GM21717 (cell line): Measurements from ENCODE around the gene ABCB8.
"Not testable (repeated sequence)": the region's sequence is repeated elsewhere in the genome, so short reads cannot be mapped to it uniquely, and the experiment has no call there.

Source experiments
- ATAC-seq: cut with Tn5 transposase; IDR thresholded peaks from one replicate; pipeline ENCODE4 v1.9.1; 2021; ENCODE audit warnings: mild to moderate bottlenecking, moderate library complexity; ENCODE audit not compliant: unreplicated experiment

Gene ABCB8

GRCh38 chr7:150997817-150998216 is 30.4 kb upstream of the ABCB8 start:
- ATAC-seq = no peak

- ATAC-seq = no peak
These were observed 29.9 kb upstream of the ABCB8 start for GRCh38 chr7:150998341-150998740.

DNA sequence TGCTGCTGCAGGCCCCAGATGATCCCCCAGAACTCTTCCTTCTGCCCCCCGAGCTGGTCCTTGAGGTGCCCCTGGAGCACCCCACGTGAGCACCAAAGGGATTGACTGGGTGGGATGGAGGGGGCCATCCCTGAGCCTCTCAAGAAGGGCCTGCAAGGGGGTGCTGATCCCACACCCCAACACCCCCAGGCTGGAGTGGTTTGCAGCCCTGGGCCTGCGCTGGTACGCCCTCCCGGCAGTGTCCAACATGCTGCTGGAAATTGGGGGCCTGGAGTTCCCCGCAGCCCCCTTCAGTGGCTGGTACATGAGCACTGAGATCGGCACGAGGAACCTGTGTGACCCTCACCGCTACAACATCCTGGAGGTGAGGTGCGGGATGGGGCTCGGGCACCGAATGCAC is 29.2 kb upstream of the ABCB8 start:
- ATAC-seq = no peak

DNA sequence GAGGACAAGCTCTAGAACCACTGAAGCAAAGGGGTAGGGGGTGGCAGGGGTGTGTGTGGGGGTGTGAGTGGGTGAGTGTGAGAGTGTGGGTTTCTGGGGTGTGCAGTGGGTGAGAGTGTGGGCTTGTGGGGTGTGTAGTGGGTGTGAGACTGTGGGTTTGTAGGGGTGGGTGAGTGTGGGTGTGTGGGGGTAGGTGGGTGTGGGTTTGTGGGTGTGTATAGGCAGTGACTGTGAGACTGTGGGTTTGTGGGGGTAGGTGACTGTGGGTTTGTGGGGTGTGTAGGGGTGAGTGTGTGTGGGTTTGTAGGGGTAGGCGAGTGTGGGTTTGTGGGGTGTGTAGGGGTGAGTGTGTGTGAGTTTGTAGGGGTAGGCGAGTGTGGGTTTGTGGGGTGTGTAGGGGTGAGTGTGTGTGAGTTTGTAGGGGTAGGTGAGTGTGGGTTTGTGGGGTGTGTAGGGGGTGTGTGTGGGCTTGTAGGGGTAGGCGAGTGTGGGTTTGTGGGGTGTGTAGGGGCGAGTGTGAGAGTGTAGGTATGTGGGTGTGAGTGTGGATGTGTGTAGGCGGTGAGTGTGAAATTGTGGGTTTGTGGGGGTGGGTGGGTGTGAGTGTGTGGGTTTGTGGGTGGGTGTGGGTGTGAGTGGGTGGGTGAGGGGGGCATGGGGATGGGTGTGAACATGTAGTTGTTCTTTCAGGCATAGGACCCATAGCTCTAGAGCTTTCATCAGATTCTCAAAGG is 28.6 kb upstream of the ABCB8 start:
- ATAC-seq = no peak

DNA sequence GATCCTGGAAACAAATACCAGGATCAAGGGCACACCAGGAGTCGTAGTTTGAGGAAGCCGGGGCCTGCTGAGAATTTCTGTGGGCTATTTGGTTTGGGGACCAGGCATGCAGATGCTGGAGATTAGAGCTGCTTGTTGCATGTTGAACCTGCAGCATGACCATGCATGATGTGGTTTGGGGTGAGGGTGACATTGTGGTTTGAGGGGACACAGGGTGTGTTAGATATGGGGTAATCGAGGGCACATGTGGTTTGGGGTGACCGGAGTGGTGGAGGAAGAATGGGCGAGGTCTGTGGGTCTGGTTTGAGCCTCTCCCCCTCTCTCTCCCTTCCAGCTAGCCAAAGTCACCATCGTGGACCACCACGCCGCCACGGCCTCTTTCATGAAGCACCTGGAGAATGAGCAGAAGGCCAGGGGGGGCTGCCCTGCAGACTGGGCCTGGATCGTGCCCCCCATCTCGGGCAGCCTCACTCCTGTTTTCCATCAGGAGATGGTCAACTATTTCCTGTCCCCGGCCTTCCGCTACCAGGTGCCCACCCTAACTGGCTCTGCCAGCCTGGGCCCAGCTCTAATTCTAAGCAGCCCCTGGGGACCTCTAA is 27.3 kb upstream of the ABCB8 start:
- no peak for ATAC-seq

DNA sequence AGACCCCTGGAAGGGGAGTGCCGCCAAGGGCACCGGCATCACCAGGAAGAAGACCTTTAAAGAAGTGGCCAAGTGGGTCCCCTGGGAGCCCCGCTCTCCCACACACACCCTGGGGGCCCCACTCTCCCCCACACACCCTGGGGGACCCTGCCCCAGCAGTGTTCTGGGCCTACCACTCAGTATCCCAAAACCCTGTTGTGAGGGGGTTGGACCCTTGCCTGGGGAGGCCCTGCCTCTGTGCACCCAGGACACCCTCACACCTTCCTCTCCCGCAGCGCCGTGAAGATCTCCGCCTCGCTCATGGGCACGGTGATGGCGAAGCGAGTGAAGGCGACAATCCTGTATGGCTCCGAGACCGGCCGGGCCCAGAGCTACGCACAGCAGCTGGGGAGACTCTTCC is 26.7 kb upstream of the ABCB8 start:
- no peak for ATAC-seq

DNA sequence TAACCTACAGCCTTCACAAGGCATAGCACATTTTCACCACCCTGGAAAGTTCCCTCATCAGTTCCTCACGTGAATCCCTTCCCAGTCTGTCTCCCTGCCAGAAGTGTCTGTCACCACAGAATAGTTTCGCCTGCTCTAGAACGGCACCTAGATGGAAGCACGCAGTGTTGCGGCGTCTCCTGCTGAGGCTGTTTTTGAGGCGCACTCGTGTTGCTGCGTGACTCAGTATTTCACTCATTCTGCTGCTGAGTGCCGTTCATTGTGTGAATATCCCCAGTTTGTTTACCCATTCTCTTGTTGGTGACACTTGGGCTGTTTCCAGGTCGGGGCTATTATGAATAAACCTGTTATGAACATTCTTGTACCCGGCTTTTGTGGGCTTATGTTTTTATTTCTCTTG is 24.7 kb upstream of the ABCB8 start:
- no peak for ATAC-seq

- no peak for ATAC-seq
These were observed 22.7 kb upstream of the ABCB8 start for GRCh38 chr7:151005566-151005965.

GRCh38 chr7:151006590-151007300 is 21.5 kb upstream of the ABCB8 start:
- ATAC-seq = no peak

GRCh38 chr7:151007469-151007898 is 20.8 kb upstream of the ABCB8 start:
- ATAC-seq = no peak

GRCh38 chr7:151008143-151008510 is 20.1 kb upstream of the ABCB8 start:
- ATAC-seq = no peak

- peak; percentile 80 for ATAC-seq
These were observed 19.5 kb upstream of the ABCB8 start for GRCh38 chr7:151008511-151009323.

DNA sequence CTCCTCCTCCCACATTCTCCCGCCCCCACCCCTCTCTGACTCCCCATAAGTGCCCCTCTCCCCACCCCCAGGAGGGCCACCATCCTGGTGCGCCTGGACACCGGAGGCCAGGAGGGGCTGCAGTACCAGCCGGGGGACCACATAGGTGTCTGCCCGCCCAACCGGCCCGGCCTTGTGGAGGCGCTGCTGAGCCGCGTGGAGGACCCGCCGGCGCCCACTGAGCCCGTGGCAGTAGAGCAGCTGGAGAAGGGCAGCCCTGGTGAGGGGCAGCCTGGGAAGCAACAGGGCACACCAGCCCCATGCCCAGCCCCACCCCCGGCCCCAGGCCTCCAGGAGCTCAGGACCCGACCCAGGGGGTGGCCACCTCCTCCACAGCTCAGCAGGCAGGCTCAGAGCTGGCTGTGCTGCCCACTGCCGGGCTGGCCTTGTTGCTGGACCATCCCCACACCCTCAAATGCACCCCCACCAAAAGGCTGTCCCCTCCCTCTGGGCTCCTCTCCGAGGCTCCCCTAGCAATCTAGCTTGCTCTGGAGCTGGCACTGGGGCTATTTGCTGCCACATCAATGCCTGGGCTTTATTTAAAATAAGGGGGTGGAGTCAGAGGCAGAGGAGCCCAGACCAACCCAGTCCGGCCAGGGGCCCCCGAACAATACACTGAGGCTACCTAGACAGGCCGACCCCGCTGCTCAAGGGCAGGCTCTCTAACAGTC is 18.8 kb upstream of the ABCB8 start:
- no peak for ATAC-seq

- no peak for ATAC-seq
These were observed 18.3 kb upstream of the ABCB8 start for GRCh38 chr7:151010037-151010306.

GRCh38 chr7:151010307-151011096 is 17.7 kb upstream of the ABCB8 start:
- no peak for ATAC-seq

- ATAC-seq = no peak
These were observed 17.2 kb upstream of the ABCB8 start for GRCh38 chr7:151011097-151011409.

GRCh38 chr7:151011616-151012015 is 16.6 kb upstream of the ABCB8 start:
- ATAC-seq = not testable (repeated sequence)

- no peak for ATAC-seq
These were observed 16.1 kb upstream of the ABCB8 start for GRCh38 chr7:151012031-151012692.

DNA sequence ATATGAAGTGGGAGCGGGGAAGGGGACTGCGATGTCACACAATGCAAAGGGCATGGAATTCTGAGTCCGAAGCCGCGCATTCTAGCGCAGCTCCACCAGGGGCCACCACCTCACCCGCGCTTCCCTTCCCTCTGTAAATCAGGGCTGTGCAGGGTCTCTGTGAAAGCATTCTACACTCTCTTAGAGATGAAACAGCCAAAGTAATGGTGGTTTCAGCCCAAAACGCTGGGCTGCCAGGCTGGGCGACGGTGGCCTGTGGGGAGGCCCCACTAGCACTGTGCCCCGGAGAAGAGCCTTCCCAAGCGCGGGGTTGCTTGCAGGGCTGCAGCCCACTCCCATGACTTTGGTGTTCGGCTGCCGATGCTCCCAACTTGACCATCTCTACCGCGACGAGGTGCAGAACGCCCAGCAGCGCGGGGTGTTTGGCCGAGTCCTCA is 15.3 kb upstream of the ABCB8 start:
- no peak for ATAC-seq

DNA sequence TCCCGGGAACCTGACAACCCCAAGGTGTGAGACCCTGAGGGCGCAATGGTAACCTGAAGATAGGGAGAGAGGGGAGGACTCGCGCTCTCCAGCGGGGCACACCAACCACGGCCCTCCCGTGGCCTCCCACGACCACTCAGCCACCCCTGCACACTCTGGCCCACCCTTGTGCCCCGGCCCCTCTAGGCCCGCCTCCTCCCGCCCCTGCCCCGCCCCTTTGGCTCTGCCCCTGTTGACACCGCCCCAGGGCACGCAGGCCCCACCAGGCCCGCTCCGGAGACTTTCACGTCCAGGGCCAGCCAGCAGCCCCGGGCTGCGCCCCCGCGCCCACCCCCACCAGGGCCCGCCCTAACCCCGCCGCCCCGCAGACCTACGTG is 14.9 kb upstream of the ABCB8 start:
- no peak for ATAC-seq
